Gastroesophageal sphincter (tissue), 4 donors: ENCODE data around the gene IQSEC3. TPM values are rescaled to one million over a fixed set of nuclear protein-coding genes. Genes with fewer than 3 reads are reported as not detected.
"Not testable (repeated sequence)": the region's sequence is repeated elsewhere in the genome, so short reads cannot be mapped to it uniquely, and the experiment has no call there.

Source experiments
- ATAC-seq: fragments of 150-250 bp; one replicate; pipeline ENCODE4 v1.9.1; 2016; ENCODE audit warnings: mild to moderate bottlenecking, moderate library complexity
- H3K27ac ChIP-seq, 4 donors: fragments of 200-600 bp; sonication (generic) in 3 of 4; 1 replicate in 3 of 4; 2 replicates in 1 of 4; pipeline ENCODE4 v1.5.1; 2016 to 2019
- H3K27me3 ChIP-seq: fragments of 200-600 bp; sonication (generic); one replicate; pipeline ENCODE4 v1.5.1; 2019
- H3K36me3 ChIP-seq, 2 donors: fragments of 200-600 bp; sonication (generic); one replicate each; pipeline ENCODE4 v1.5.1; 2019; ENCODE audit warnings: control low read depth in 1 of 2
- H3K4me1 ChIP-seq, 3 donors: fragments of 200-600 bp; sonication (generic); 1 replicate in 2 of 3; 2 replicates in 1 of 3; pipeline ENCODE4 v1.5.1; 2016 to 2019; ENCODE audit warnings: control low read depth in 2 of 3
- H3K4me3 ChIP-seq, 2 donors: fragments of 200-600 bp; sonication (generic); one replicate each; pipeline ENCODE4 v1.5.1; 2019; ENCODE audit warnings: mild to moderate bottlenecking in 1 of 2, moderate library complexity in 1 of 2
- H3K9me3 ChIP-seq, 3 donors: fragments of 200-600 bp; sonication (generic); one replicate each; pipeline ENCODE4 v1.5.1; 2017 to 2019; ENCODE audit warnings: control low read depth in 2 of 3
- CTCF ChIP-seq, 4 experiments: fragments of 200-600 bp in 2 of 4; fragments of 450-650 bp in 2 of 4; sonication (generic) in 1 of 4; IDR thresholded peaks; one replicate each; pipeline ENCODE4 v1.5.1; 2017 to 2019; ENCODE audit warnings: antibody characterized with exemption in 4 of 4, mild to moderate bottlenecking in 2 of 4, moderate library complexity in 2 of 4
- EP300 ChIP-seq: sonication (generic); formaldehyde crosslinking; IDR thresholded peaks from one replicate; pipeline ENCODE4 v1.6.1; 2017; ENCODE audit warnings: antibody characterized with exemption, mild to moderate bottlenecking
- POLR2A ChIP-seq, 2 donors: fragments of 450-650 bp; IDR thresholded peaks; one replicate each; pipeline ENCODE4 v1.6.1; 2017; ENCODE audit warnings: antibody characterized with exemption in 2 of 2, mild to moderate bottlenecking in 2 of 2, moderate library complexity in 1 of 2
- POLR2AphosphoS5 ChIP-seq: sonication (generic); formaldehyde crosslinking; IDR thresholded peaks from one replicate; pipeline ENCODE4 v1.6.1; 2017; ENCODE audit warnings: antibody characterized with exemption
- WGBS, 2 donors: methylation state at CpG; one replicate each; pipeline ENCODE4 v1.1.5; 2018; ENCODE audit warnings: low coverage in 1 of 2; 5-methylcytosine and 5-hydroxymethylcytosine counted together
- total RNA-seq, 4 donors: library from RNA; depleted of rRNA; stranded (reverse); fragments of >200 nt; gene quantifications; one replicate each; pipeline ENCODE4 v1.1.0, GENCODE V29; 2016

Gene IQSEC3
- total RNA-seq, 4 donors from 2014 or later = 0.07 to 2.4 (median 0.57) TPM

GRCh38 chr12:22190-22529 lies 44.4 kb upstream of the IQSEC3 start:
- TF ChIP-seq POLR2A (IDR thresholded peaks at IDR 0.05) (no peak), CTCF (IDR thresholded peaks at IDR 0.05) (no peak), POLR2AphosphoS5 (no peak), EP300 (no peak)
- H3K4me1 ChIP-seq = no peaks in the 10 kb centered on the region
- no peak overlapping the region for H3K4me3 ChIP-seq
- no peak overlapping the region for H3K27ac ChIP-seq
- ATAC-seq = no peak
- H3K36me3 ChIP-seq = peaks cover 0 to 29% of the 10 kb centered on the region in 2 donors
- WGBS, 2 donors = 38 to 75% methylated on average over 2 to 4 of the region's 4 CpGs
- no peaks in the 10 kb centered on the region for H3K27me3 ChIP-seq
- H3K9me3 ChIP-seq = no peaks in the 10 kb centered on the region

GRCh38 chr12:22530-23201 lies 43.9 kb upstream of the IQSEC3 start:
- Histone ChIP-seq H3K27me3 (no peaks in the 10 kb centered on the region), H3K9me3 (no peaks in the 10 kb centered on the region), H3K27ac (no peak overlapping the region), H3K4me1 (no peaks in the 10 kb centered on the region), H3K36me3 (peaks cover 0 to 26% of the 10 kb centered on the region in 2 donors), H3K4me3 (no peak overlapping the region)
- TF ChIP-seq EP300 (no peak), CTCF (IDR thresholded peaks at IDR 0.05) (no peak), POLR2A (IDR thresholded peaks at IDR 0.05) (no peak), POLR2AphosphoS5 (no peak)
- WGBS, 2 donors = 81 to 89% methylated on average over 3 to 6 of the region's 12 CpGs
- no peak for ATAC-seq

- not testable (repeated sequence) for H3K9me3 ChIP-seq, ATAC-seq, H3K27me3 ChIP-seq, H3K4me1 ChIP-seq, H3K36me3 ChIP-seq, H3K27ac ChIP-seq, H3K4me3 ChIP-seq
- WGBS, 2 donors = no CpG with 5 or more reads among the region's 5 CpGs
Measured at GRCh38 chr12:27904-28303, 38.7 kb upstream of the IQSEC3 start.

GRCh38 chr12:38775-39174 lies 27.8 kb upstream of the IQSEC3 start:
- not testable (repeated sequence) for ATAC-seq, H3K36me3 ChIP-seq, H3K27ac ChIP-seq, H3K27me3 ChIP-seq, H3K9me3 ChIP-seq, H3K4me3 ChIP-seq, H3K4me1 ChIP-seq
- WGBS, 2 donors = no CpG with 5 or more reads among the region's 9 CpGs

GRCh38 chr12:39555-40265 lies 26.9 kb upstream of the IQSEC3 start:
- not testable (repeated sequence) for H3K36me3 ChIP-seq, H3K4me1 ChIP-seq, ATAC-seq, H3K9me3 ChIP-seq, H3K27ac ChIP-seq, H3K4me3 ChIP-seq
- H3K27me3 ChIP-seq = peaks cover 14% of the 10 kb centered on the region
- 80% methylated on average over 1 of the region's 6 CpGs for WGBS, 2 donors

GRCh38 chr12:44352-44751 lies 22.2 kb upstream of the IQSEC3 start:
- not testable (repeated sequence) for H3K9me3 ChIP-seq, H3K4me1 ChIP-seq, ATAC-seq, H3K36me3 ChIP-seq, H3K27ac ChIP-seq, H3K4me3 ChIP-seq
- WGBS, 2 donors = 78 to 86% methylated on average over 5 of the region's 8 CpGs
- H3K27me3 ChIP-seq = peaks cover 19% of the 10 kb centered on the region

GRCh38 chr12:45235-45990 lies 21.2 kb upstream of the IQSEC3 start:
- H3K4me3 ChIP-seq, ATAC-seq, H3K27ac ChIP-seq, H3K36me3 ChIP-seq, H3K9me3 ChIP-seq, H3K4me1 ChIP-seq: not testable (repeated sequence)
- 50 to 63% methylated on average over 1 to 2 of the region's 6 CpGs for WGBS, 2 donors
- H3K27me3 ChIP-seq = peaks cover 17% of the 10 kb centered on the region

- no CpG with 5 or more reads among the region's 5 CpGs for WGBS, 2 donors
- peak; percentile 71 for ATAC-seq
Measured at GRCh38 chr12:45991-46358, 20.6 kb upstream of the IQSEC3 start.

GRCh38 chr12:46542-46941 lies 20.0 kb upstream of the IQSEC3 start:
- H3K27me3 ChIP-seq = peaks cover 17% of the 10 kb centered on the region
- not testable (repeated sequence) for H3K9me3 ChIP-seq, H3K27ac ChIP-seq, H3K4me1 ChIP-seq, H3K36me3 ChIP-seq, ATAC-seq, H3K4me3 ChIP-seq
- WGBS, 2 donors = 59 to 61% methylated on average over 5 of the region's 5 CpGs

More at GRCh38 chr12:45991-46358, 20.6 kb upstream of the IQSEC3 start:
- peaks cover 17% of the 10 kb centered on the region for H3K27me3 ChIP-seq
- not testable (repeated sequence) for H3K4me3 ChIP-seq, H3K9me3 ChIP-seq, H3K4me1 ChIP-seq, H3K27ac ChIP-seq, H3K36me3 ChIP-seq

- not testable (repeated sequence) for H3K4me1 ChIP-seq, H3K36me3 ChIP-seq, H3K27ac ChIP-seq, H3K9me3 ChIP-seq, H3K4me3 ChIP-seq
- peaks cover 27% of the 10 kb centered on the region for H3K27me3 ChIP-seq
- peak; percentile 23 for ATAC-seq
- WGBS, 2 donors = 59% methylated on average over 3 of the region's 3 CpGs; no CpG with 5 or more reads in 1 of the 2 donors
Measured at GRCh38 chr12:47699-48226, 18.8 kb upstream of the IQSEC3 start.
